HCT116 (cell line): ENCODE results near the gene TRIM65. TPM values are rescaled to one million over a fixed set of nuclear protein-coding genes. Genes with fewer than 3 reads are reported as not detected.
"Not testable (repeated sequence)": the region's sequence is repeated elsewhere in the genome, so short reads cannot be mapped to it uniquely, and the experiment has no call there.

Experiments
- ATAC-seq: fragments of 200-7000 bp; cut with Tn5 transposase; 2 replicates; pipeline ENCODE4 v1.9.1; 2020; ENCODE audit warnings: mild to moderate bottlenecking, moderate library complexity
- BruUV-seq: library from RNA; stranded (reverse); fragments of 400-500 nt; replicated peaks from 2 replicates; lab custom pipeline; 2021; lab: Mats Ljungman, UMichigan
- CTCF ChIA-PET: fragments of 300-600 bp; sonication (Branson Sonifier 250); formaldehyde crosslinking; loops from one replicate; lab custom pipeline; 2021; ENCODE audit warnings: antibody characterized with exemption; lab: Charles Lee
- POLR2A ChIA-PET: fragments of 300-600, 350-600 bp; sonication (Branson Sonifier 250); formaldehyde crosslinking; loops from one replicate; lab custom pipeline; 2021; ENCODE audit warnings: antibody characterized with exemption; lab: Charles Lee
- RAD21 ChIA-PET, 2 experiments: fragments of 300-600 bp; sonication (Branson Sonifier 250); formaldehyde crosslinking; loops; one replicate each; lab custom pipeline; 2023; ENCODE audit warnings: low total read pairs in 2 of 2; ENCODE audit not compliant: uncharacterized antibody in 2 of 2, unreplicated experiment in 2 of 2, low non-redundant PET in 1 of 2; lab: Charles Lee
- DNase-seq: peaks from one replicate; pipeline ENCODE4 v3.0.0-alpha.2; 2010; ENCODE audit warnings: low read depth, low spot score
- H2AFZ ChIP-seq: fragments of 200-600 bp; shearing (Covaris generic), sonication (generic); 2 replicates; pipeline ENCODE4 v1.6.1; 2017; ENCODE audit warnings: low read depth, mixed run types, mixed read lengths, antibody characterized with exemption, low read length; ENCODE audit not compliant: poor library complexity, severe bottlenecking
- H3K27ac ChIP-seq: 2 replicates; pipeline ENCODE4 v1.5.1; 2012; ENCODE audit warnings: low read depth, low read length
- H3K27me3 ChIP-seq: fragments of 200-600 bp; sonication (generic); 2 replicates; pipeline ENCODE4 v1.6.1; 2016; ENCODE audit warnings: mixed run types, low read length, mixed read lengths; ENCODE audit not compliant: insufficient read depth
- H3K36me3 ChIP-seq, 2 experiments: fragments of 200-500 bp in 1 of 2; fragments of 200-600 bp in 1 of 2; sonication (Bioruptor generic) in 1 of 2; sonication (generic) in 1 of 2; 2 replicates each; pipeline versions ENCODE4 v1.5.1 to v1.6.1; 2014 to 2016; ENCODE audit warnings: low read length in 2 of 2, inconsistent platforms in 1 of 2, mixed read lengths in 1 of 2, mixed run types in 1 of 2; ENCODE audit not compliant: insufficient read depth in 2 of 2, control insufficient read depth in 1 of 2
- H3K4me1 ChIP-seq, 2 experiments: fragments of 200-600 bp in 1 of 2; sonication (generic) in 1 of 2; 2 replicates each; pipeline versions ENCODE4 v1.5.1 to v1.6.1; 2012 to 2017; ENCODE audit warnings: low read length in 2 of 2, inconsistent platforms in 1 of 2, mild to moderate bottlenecking in 1 of 2, mixed read lengths in 1 of 2, mixed run types in 1 of 2, moderate library complexity in 1 of 2; ENCODE audit not compliant: insufficient read depth in 2 of 2, control insufficient read depth in 1 of 2
- H3K4me2 ChIP-seq: fragments of 200-600 bp; sonication (generic); 2 replicates; pipeline ENCODE4 v1.6.1; 2017; ENCODE audit warnings: mixed run types, low read length, mixed read lengths
- H3K4me3 ChIP-seq, 2 experiments: fragments of 200-600 bp in 1 of 2; sonication (generic) in 1 of 2; replicated peaks in 1 of 2; 2 replicates each; pipeline ENCODE4 v1.5.1; 2011 to 2016; ENCODE audit warnings: low read length in 2 of 2, control low read depth in 1 of 2, low read depth in 1 of 2, mild to moderate bottlenecking in 1 of 2, mixed read lengths in 1 of 2, mixed run types in 1 of 2
- H3K79me2 ChIP-seq: fragments of 200-600 bp; sonication (generic); 2 replicates; pipeline ENCODE4 v1.6.1; 2017; ENCODE audit warnings: mild to moderate bottlenecking, mixed run types, low read length, moderate library complexity, mixed read lengths; ENCODE audit not compliant: insufficient read depth
- H3K9ac ChIP-seq: fragments of 200-600 bp; sonication (generic); 2 replicates; pipeline ENCODE4 v1.6.1; 2016; ENCODE audit warnings: low read length, mixed read lengths
- H3K9me2 ChIP-seq: fragments of 200-600 bp; sonication (generic), shearing (Covaris generic); 2 replicates; pipeline ENCODE4 v1.6.1; 2017; ENCODE audit warnings: mixed run types, mild to moderate bottlenecking, moderate library complexity; ENCODE audit not compliant: insufficient read depth
- H3K9me3 ChIP-seq, 2 experiments: fragments of 200-500 bp in 1 of 2; fragments of 200-600 bp in 1 of 2; sonication (Bioruptor generic) in 1 of 2; sonication (generic) in 1 of 2; 2 replicates each; pipeline ENCODE4 v1.6.1; 2014 to 2017; ENCODE audit warnings: low read length in 2 of 2, mixed read lengths in 2 of 2, inconsistent platforms in 1 of 2, low read depth in 1 of 2, mild to moderate bottlenecking in 1 of 2, mixed run types in 1 of 2, moderate library complexity in 1 of 2; ENCODE audit not compliant: control insufficient read depth in 1 of 2, insufficient read depth in 1 of 2
- H4K20me1 ChIP-seq: fragments of 200-600 bp; sonication (generic), shearing (Covaris generic); 2 replicates; pipeline ENCODE4 v1.6.1; 2017; ENCODE audit warnings: mixed run types, mild to moderate bottlenecking, moderate library complexity; ENCODE audit not compliant: insufficient read depth
- EZH2 ChIP-seq: fragments of 200-600 bp; sonication (generic); IDR thresholded peaks from 2 replicates; pipeline ENCODE4 v1.6.1; 2017; ENCODE audit warnings: antibody characterized with exemption, mixed run types
- RAD21 ChIP-seq: IDR thresholded peaks from 2 replicates; pipeline ENCODE4 v1.6.1; 2012; ENCODE audit warnings: low read depth, mild to moderate bottlenecking
- REST ChIP-seq: IDR thresholded peaks from 2 replicates; pipeline ENCODE4 v1.6.1; 2012; ENCODE audit warnings: low read depth
- SIN3A ChIP-seq: IDR thresholded peaks from 2 replicates; pipeline ENCODE4 v1.6.1; 2012; ENCODE audit warnings: low read depth
- SRF ChIP-seq: IDR thresholded peaks from 2 replicates; pipeline ENCODE4 v1.6.1; 2012; ENCODE audit warnings: low read depth
- intact Hi-C: fragments of 100-400 bp; cut with micrococcal nuclease; formaldehyde crosslinking; loops from 2 replicates; pipeline ENCODE4 v1.10.0; 2022
- total RNA-seq: library from RNA; stranded (reverse); gene quantifications from one replicate; pipeline ENCODE4 v1.2.1, GENCODE V29; 2021; ENCODE audit not compliant: unreplicated experiment

TRIM65 gene
- total RNA-seq, 1 experiment from 2014 or later, result 53.0 TPM

- ATAC-seq, H3K27ac ChIP-seq, CTCF ChIA-PET, H4K20me1 ChIP-seq, BruUV-seq, H3K9me3 ChIP-seq, DNase-seq, H3K27me3 ChIP-seq, H3K79me2 ChIP-seq, H3K9ac ChIP-seq, H3K36me3 ChIP-seq, intact Hi-C loops, H3K9me2 ChIP-seq, H2AFZ ChIP-seq, H3K4me2 ChIP-seq, H3K4me3 ChIP-seq: not testable (repeated sequence)
- H3K4me1 ChIP-seq, result peaks cover 20 to 34% of the 10 kb centered on the region in 2 experiments
- ChIA-PET POLR2A (interaction anchor here (1.0 to 1.3 kb wide), 2 partner anchors 9 to 11 kb away, joined by 3 to 4 read pairs; partner anchors contain the start of gene WBP2), RAD21 (interaction anchor here in 1 of 2 experiments (0.7 kb wide), 1 partner anchor 13 kb away, joined by 4 read pairs; no protein-coding TSS in a partner anchor)
Observed at GRCh38 chr17:75864887-75865286, 31.9 kb downstream of the TRIM65 start.

GRCh38 chr17:75864448-75864871, 32.3 kb downstream of the TRIM65 start:
- ATAC-seq, result no peak
- Histone ChIP-seq H3K4me1 (peaks cover 20 to 34% of the 10 kb centered on the region in 2 experiments), H3K9me2 (no peaks in the 10 kb centered on the region), H4K20me1 (no peaks in the 10 kb centered on the region), H3K9ac (no peak overlapping the region), H3K9me3 (no peaks in the 10 kb centered on the region), H3K27ac (no peak overlapping the region), H3K4me2 (no peak overlapping the region), H3K4me3 (no peak overlapping the region), H2AFZ (no peak overlapping the region), H3K27me3 (no peaks in the 10 kb centered on the region), H3K36me3 (no peaks in the 10 kb centered on the region), H3K79me2 (no peaks in the 10 kb centered on the region)
- CTCF ChIA-PET, result no interaction called here
- DNase-seq, result no peak
- RAD21 ChIA-PET, result no interaction called here
- TF ChIP-seq SRF, result no peak
- TF ChIP-seq RAD21, result no peak
- TF ChIP-seq SIN3A, result no peak
- TF ChIP-seq EZH2, result no peak
- no peak for TF ChIP-seq REST
- BruUV-seq, result no TSS peak
- intact Hi-C loops, result no loop called here
- POLR2A ChIA-PET, result interaction anchor here (1.0 to 1.3 kb wide), 2 partner anchors 9 to 11 kb away, joined by 3 to 4 read pairs; partner anchors contain the start of gene WBP2
